T-helper 1 cell treated with Interleukin-12 subunit alpha and Interleukin-12 subunit beta and Interleukin-4 antibody, amounts not matched to agents 30 ng/mL and 1 ng/mL, for 36 hours (primary cell): Measurements from ENCODE around the gene UCP3. TPM values are rescaled to one million over a fixed set of nuclear protein-coding genes. Genes with fewer than 3 reads are reported as not detected.

Experiments used
- intact Hi-C: fragments of 100-400 bp; cut with micrococcal nuclease; formaldehyde crosslinking; loops from one replicate; pipeline ENCODE4 v1.15.1; 2024
- total RNA-seq: library from RNA; stranded (reverse); gene quantifications from 2 replicates; pipeline ENCODE4 v1.2.3, GENCODE V29; 2022

UCP3 gene
- total RNA-seq: 3.4 and 5.0 TPM in 2 replicates

GRCh38 chr11:74008373-74009229, at the start of gene UCP3:
UCP3 (minus strand) TSS chr11:74009085; CDS start chr11:74007042, 2,043 bp downstream.
- intact Hi-C loops: no loop called here

DNA sequence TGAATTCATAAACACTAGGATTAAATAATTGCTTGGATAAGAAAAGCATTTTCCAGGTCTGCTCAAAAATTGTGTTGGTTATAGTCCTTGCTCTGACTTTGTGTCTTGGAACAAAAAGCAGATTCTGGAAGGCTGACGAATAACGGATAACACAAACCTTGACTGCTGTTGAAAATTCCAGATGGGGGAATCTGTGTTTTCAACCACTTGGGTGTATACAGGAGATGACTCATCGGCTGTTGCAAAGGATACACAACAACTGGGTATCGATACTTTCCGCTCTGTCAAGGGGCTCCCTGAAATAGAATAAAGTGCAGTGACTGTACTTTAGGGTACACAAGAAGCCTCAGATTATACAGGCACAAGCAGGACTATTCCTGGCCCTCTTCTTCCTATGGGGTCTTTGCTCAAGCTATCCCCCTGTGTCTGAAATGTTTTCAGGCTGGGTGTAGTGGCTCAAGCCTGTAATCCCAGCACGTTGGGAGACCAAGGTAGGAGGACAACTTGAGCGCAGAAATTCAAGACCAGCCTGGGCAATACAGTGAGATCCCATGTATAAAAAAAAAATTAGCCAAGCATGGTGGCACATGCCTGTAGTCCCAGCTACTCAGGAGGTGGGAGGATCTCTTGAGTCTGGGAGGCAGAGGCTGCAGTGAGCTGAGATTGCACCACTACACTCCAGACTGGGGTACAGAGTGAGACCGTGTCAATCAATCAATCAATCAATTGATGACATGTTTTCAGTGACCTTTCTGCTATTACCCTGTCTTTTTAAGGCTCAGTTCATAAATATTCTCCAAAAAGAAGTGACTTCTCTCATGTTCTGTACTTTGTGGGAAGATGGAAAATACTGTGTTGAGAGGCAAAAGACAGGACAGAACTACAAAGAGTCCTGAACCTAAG, 48.6 kb upstream of the UCP3 start:
- intact Hi-C loops: no loop called here

- intact Hi-C loops: no loop called here
Measured at GRCh38 chr11:74055938-74056337, 47.1 kb upstream of the UCP3 start.

DNA sequence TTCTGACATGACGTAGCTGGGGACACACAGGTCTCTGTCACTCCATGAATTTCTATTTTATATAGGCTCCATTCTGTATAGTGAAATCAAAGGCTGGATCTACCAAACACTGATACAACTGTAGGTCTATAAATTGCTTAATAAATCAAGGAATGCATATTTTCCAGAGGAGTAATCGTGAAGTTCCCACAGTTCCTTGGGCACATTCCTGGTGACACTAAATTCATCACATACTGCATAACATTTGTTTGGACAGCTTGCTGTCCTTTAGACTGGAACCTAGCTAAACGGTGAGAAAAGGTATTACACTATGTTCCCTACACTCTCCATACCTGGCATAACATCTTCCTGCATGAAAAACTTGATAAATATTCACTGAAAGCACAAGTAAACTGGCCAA, 41.6 kb upstream of the UCP3 start:
- intact Hi-C loops: no loop called here

GRCh38 chr11:74048993-74049392, 40.1 kb upstream of the UCP3 start:
- intact Hi-C loops: no loop called here

- intact Hi-C loops: no loop called here
Measured at GRCh38 chr11:74044538-74044937, 35.7 kb upstream of the UCP3 start.

- intact Hi-C loops: no loop called here
Measured at GRCh38 chr11:74043450-74043849, 34.6 kb upstream of the UCP3 start.

DNA sequence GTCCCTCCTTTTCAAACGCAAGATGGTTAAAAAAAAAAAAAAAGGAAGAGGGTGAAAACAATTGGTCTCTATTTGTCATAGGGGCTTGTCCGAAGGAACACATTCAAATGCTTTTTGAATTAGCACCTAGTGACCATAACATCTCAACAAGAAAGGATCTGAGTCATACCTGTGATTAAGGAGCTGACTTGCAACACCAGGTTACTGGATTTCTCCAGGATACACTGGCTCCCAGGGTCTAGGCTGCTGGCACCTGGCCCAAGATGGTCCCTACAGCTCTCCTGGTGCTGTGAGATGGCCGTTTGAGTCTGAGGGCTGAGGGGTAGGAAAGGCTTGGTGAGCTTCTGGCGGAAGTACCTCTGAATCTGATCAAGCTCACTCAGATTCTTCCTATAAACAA, 28.4 kb upstream of the UCP3 start:
- intact Hi-C loops: no loop called here

DNA sequence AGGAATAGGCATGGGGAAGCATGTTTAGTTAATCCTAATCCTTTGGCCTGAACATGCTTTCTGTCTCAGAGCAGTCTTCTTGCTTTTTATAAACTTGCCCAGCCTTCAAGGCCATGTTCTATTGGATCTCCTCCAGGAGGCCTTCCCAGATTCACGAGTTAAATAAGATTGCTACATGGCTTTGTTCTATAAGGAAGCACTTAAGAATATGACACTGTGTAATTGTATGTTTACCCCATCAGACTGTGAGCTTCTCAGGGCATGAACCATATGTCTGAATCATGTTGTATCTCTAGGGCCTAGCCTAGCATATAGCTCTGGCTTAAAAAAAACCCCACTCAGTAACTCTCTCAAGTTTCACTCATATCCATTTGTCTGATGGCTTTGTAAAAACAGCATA, 26.4 kb upstream of the UCP3 start:
- intact Hi-C loops: no loop called here

- intact Hi-C loops: no loop called here
Measured at GRCh38 chr11:74033046-74033445, 24.2 kb upstream of the UCP3 start.

DNA sequence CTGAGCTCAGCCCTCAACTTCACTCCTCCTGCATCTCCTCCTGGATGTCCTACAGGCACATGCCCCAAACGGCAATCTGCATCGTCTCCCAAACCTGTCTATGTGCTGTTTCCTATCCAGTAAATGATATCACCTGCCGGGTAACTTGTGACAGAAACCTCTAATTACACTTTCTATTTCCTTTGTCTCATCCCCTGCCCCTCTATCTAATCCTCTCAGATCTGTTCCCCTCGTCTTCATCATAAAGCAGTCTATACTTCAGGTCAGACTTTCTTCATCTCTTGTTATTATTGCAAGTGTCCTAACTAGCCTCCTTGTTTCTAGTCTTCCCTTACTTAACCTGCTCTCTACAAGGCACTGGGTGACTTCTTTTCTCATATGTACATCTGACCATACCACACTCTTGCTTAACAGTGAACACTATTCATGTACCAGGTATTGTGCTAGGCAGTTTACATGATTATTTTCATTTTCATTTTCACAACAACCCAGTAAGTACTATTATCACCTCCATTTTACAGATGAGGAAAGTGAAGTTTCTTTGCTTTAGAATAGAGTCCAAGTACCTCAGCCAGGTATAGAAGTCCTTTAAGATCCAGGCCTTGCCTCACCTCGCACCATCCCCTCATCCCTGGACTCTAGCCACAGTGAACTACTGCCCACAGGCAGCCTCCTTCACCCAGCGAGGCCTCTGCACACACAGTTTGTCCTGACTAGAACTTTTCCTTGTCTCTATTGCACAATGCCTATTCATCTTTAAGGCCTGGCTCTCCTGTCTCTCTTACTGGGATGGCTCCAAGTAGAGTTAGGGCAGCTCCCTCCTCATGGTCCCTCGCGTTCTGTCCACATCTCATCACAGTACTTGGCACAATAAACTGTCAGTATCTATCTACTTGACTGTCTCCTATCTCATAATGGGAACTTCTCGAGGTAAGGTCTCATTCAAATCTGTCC, 22.1 kb upstream of the UCP3 start:
- intact Hi-C loops: loop anchor here (1.0 to 2.0 kb wide), 4 partner anchors 19 to 67 kb away; no protein-coding TSS in a partner anchor

DNA sequence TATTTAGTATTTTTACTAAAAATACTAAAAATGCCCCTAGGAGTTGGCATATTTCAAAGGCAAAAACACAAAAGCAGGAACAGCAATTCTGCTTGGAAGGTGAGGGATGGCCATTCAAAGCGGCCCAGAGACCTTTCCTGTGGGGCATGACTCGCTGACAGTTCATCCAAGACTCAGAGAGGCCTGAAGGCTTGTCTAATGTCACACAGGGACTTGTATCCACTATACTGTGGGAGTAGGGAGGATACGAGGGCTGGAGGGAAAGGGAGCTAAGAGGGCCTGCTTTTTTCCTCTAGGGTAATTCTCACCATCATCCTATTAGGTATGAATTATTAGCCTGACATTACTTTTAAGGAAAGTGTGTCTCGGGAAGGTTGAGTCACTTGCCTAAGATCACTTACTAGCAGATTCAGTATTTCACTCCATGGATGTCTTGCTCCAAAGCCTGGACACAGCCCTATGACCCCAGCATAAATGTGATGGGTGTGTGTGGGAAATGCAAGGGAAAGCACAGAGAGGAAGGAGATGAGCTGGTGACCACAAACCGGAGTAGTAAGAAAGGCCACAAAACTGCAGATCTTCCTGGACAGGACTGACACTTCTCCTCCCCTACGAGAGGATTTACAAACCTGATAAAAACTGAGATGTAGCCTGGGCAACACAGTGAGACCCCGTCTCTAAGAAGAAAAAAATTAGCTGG, 16.7 kb upstream of the UCP3 start:
- intact Hi-C loops: no loop called here

- intact Hi-C loops: no loop called here
Measured at GRCh38 chr11:74024261-74025029, 15.6 kb upstream of the UCP3 start.

DNA sequence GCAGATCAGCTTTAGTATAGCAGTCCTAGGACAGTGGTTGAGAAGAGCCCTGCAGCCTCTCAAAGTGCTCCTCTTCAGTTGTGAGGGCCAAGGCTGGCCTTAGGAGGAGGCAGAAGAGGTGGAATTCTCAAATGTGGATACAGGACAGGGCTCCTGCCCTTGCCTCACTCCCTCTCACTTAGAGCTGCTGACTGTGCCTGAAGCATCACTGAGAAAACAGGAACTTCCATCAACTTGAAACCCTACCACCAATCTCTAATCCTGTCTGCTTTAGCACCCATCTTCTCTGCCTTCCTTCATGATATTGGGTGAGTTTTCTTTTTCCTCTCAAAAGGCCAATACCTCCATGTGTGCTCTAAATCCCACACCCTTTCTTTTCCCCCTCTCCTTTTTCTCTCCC, 14.4 kb upstream of the UCP3 start:
- intact Hi-C loops: no loop called here

DNA sequence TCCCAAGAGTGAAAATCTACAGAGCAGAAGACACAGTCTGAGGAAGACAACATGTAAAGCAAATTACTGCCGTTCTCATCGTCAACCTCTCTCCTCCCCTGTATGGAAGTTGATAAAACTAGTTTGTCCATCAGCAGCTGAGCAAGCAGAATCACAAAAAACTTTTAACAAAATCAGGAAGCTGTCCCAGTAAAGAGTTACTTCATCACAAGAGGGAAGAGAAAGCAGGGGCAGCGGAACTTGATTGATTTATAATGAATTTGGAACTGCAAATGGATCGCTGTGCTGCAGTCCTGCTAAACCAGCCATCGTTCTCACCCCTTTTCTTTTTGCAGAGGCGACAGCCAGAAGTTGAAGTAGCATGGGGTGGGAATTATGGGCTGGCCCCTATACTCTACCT, 13.7 kb upstream of the UCP3 start:
- intact Hi-C loops: no loop called here

DNA sequence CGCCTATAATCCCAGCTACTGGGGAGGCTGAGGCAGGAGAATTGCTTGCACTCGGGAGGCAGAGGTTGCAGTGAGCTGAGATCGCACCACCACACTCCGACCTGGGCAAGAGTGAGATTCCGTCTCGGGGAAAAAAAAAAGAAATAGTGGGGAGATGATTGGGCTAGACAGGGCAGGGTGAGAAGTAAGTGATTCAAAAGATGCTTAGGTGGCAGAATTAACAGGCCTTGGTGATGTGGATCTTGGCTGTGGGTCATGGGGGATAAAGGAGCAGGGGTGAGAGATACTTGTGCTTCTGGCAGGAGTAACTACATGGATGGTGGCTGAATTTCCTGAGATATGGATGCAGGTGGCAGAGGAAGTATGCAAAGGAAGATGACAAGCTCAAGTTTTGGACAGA, 13.1 kb upstream of the UCP3 start:
- intact Hi-C loops: no loop called here

DNA sequence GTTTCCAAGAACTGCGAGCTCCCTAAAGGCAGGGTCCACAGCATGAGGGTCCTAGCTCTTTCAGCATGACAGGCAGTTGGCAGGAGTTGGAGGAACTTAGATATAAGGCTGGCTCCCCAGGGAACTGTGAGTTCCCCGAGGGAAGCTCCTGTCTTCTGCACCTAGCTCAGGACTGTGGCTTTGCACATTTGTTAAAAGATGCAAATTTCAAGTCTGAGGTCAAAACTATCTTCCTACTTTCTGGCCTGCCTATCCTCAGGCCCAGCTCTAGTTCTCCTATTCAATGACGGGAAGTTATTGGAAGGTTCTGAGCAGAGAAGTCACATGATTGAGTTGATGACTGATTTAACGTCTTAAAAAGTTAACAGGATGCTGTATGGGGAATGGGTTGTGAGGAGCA, 11.7 kb upstream of the UCP3 start:
- intact Hi-C loops: no loop called here

GRCh38 chr11:74019860-74020259, 11.0 kb upstream of the UCP3 start:
- intact Hi-C loops: loop anchor here (1.0 kb wide), 1 partner anchor 9 kb away; no protein-coding TSS in a partner anchor

DNA sequence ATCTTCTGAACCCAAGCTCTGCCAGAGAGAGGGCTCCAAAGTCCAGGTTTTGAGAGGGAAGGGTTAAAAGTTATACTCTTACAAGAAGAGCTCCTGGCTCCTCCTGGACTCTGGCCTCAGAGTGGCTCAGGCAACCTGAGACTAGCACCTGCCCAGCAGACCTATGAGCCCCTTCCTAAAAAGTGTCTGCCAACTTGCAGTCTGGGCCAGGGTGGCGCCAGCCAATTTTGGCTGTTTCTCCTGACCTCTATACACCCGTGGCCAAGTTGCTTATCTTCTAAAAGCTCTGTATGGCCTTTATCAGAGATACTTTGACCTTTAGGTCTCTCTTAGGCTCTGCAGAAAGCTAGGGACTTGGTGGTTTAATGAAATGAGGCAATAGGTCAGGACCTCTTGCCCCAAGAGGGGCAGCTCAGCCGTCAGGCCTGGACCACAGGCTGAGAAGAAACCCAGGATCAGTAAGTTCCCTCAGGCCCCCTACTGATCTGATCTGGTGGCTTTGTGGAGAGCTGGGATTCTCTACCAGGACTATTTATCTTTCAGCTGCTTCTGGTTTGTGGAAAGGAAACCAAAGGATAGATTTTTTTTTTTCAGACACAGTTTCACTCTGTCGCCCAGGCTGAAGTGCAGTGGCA, 10.3 kb upstream of the UCP3 start:
- intact Hi-C loops: loop anchor here (1.0 kb wide), 1 partner anchor 8 kb away; no protein-coding TSS in a partner anchor
